ENCODE data around the gene DNTT. TPM values are rescaled to one million over a fixed set of nuclear protein-coding genes. Genes with fewer than 3 reads are reported as not detected.

DNTT gene
- not detected for total RNA-seq
- long read RNA-seq: 0 reads

DNA sequence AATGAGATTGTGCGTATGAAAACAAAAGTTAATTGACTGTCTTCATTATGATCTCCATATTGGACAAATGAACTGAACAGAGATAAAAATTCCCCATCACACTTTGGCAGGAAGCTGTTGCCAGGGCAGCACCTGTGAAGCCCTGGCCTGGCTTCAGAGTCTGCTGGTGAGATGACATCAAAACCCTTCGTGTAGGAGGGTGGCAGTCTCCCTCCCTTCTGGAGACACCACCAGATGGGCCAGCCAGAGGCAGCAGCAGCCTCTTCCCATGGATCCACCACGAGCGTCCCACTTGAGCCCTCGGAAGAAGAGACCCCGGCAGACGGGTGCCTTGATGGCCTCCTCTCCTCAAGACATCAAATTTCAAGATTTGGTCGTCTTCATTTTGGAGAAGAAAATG is at the start of gene DNTT:
DNTT (plus strand) TSS at position 205 of the 400 bp plus-strand sequence; CDS start at position 269, 64 bp downstream.
- intact Hi-C loops (cut with DNase I, micrococcal nuclease): no loop called here
- ATAC-seq: no peak
- DNase-seq: no peak

DNA sequence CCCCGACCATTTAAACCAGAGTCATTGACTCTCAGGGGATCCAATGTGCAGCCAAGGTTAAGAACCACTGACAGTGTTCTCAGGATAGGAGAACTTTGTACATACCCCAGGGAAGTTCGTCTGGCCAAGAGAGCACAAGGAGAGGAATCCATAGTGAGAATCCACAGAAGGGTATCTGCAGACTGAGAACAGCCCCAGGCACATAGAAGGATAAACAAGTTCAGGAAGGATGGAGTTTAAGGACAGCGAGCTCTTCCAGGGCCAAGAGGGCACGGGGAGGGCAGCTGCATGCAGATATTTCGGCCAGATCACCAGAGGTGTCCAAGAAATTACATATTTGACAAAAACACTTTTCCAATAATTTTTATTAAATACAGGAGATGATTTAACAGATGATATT is 49.3 kb upstream of the DNTT start:
- DNase-seq: no peak
- intact Hi-C loops (cut with DNase I, micrococcal nuclease): no loop called here
- no peak for ATAC-seq

- ATAC-seq (no peak), DNase-seq (no peak)
- intact Hi-C loops (cut with DNase I, micrococcal nuclease): no loop called here
Measured at GRCh38 chr10:96255549-96256333, 48.5 kb upstream of the DNTT start.

GRCh38 chr10:96257944-96258343 is 46.3 kb upstream of the DNTT start:
- DNase-seq (no peak), ATAC-seq (no peak)
- intact Hi-C loops (cut with DNase I, micrococcal nuclease): no loop called here

DNA sequence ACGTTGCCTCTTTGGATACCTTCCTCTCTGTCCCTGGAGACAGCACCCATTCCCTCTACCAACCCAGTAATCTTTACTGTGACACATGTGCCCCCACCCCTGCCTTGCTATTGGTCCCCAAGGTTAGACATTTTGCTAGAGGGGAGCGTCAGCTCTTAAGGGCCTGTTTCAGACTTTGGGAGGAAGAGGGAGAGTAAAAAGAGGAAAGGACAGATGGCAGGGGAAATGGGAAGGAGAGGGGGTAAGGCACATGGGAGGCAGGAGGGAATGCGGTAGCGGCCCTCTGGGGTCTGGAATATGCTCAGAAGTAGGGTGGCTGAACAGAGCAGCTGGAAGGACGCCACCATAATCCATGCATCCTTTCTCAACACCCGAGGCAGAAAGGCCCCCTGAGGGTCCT is 45.1 kb upstream of the DNTT start:
- intact Hi-C loops (cut with DNase I, micrococcal nuclease): no loop called here
- ATAC-seq: no peak
- DNase-seq: no peak

- intact Hi-C loops (cut with DNase I, micrococcal nuclease): no loop called here
- peak in 1 of 2 donors; percentile 55 for DNase-seq
- peak; percentile 29 for ATAC-seq
Measured at GRCh38 chr10:96260014-96260413, 44.2 kb upstream of the DNTT start.

DNA sequence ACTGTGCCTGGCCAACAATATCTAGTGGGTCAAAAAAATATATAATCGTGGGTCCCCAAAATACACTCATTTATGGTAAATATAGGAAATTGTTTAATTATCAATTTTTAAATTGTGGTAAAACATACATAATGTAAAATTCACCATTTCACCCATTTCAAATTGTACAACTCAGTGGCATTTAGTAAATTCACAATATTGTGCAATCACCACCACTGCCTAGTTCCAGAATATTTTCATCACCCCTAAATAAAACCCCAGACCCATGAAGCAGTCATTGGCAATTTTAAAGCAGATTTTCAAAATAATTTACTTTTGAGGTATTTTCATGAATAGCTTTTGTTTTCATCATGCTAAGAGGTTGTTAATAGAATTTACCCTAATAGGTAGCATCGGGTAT is 43.1 kb upstream of the DNTT start:
- ATAC-seq: no peak
- DNase-seq: no peak
- intact Hi-C loops (cut with DNase I, micrococcal nuclease): no loop called here

DNA sequence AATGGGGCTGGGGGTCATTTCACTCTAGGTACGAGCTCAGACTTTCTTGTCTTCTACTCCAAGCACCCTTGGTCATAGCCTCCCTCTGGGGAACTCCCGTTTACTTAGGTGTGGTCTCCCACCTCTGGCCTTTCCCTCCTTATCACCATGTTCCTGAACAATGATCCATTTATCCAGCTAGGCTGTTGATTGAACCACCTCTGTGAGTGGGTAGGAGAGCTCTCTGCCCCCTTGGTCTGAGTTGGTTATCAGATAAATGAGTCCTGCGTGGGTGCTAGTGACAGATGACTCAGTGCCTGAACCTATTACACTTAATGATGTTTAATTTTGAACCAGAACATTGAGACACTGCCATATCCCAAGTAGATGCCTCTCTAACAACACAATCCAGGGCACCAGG is 42.3 kb upstream of the DNTT start:
- peak; percentile 86 for ATAC-seq

GRCh38 chr10:96263176-96263575 is 41.1 kb upstream of the DNTT start:
- intact Hi-C loops (cut with DNase I, micrococcal nuclease): no loop called here
- DNase-seq: no peak
- no peak for ATAC-seq

More for the DNA sequence above, 42.3 kb upstream of the DNTT start:
- intact Hi-C loops (cut with DNase I, micrococcal nuclease): no loop called here
- DNase-seq: peak in 1 of 2 donors; percentile 52

GRCh38 chr10:96263669-96264068 is 40.6 kb upstream of the DNTT start:
- intact Hi-C loops (cut with DNase I, micrococcal nuclease): no loop called here
- no peak for ATAC-seq
- DNase-seq: no peak

- DNase-seq (no peak), ATAC-seq (no peak)
- intact Hi-C loops (cut with DNase I, micrococcal nuclease): no loop called here
Measured at GRCh38 chr10:96264938-96265337, 39.3 kb upstream of the DNTT start.

DNA sequence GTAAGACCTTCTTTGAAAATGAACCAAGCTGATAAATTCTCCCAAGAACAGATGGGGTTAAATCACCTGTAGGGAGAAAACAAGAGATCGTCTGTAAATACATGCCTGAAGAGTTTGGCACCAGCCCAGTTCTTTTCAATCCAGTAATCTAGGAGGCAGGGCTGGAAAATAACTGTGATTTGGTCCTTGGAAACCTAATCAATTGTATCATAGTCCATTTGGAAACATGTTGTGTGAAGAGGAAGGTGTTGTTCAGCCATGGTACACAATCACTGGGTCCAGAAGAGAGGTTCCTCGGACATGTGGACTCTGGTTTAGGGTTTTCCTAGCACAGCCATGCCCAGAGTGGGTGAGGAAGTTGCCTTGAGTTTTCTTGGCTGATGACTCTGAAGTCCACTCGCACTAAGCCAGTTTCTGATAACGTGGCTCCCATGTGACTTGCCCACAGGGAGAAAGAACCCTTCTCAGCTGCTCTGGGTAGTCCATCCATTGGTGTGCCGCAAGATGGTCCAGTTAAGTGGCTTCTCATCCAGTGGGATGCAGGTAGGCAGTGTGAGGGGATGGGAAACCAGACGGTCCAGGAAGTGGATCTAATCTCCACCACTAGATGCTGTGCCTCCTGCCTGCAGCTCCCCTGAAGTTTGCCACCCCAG is 38.0 kb upstream of the DNTT start:
- DNase-seq (no peak), ATAC-seq (peak; percentile 44)
- intact Hi-C loops (cut with DNase I, micrococcal nuclease): no loop called here

DNA sequence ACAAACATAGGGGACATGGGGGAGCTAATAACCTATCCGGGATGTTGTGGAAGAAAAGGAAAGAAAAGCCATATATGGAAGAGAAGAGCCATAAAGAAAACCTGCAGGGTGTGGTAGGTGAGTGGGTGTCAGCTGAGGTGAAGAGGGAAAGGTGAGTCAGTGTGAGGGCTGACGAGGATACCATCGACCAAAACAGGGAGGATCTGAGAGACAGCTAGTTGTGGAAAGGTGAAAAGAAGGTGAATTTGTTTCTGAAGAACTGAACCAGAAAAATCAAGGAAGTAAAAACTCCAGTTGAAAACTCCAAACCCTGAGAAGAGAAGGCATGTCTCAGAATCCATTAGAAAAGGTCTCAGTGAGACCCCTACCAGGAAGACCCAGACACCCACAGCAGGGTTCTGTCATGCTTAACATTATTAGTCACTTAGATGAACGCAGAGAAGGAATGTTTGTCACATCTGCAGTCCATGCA is 37.0 kb upstream of the DNTT start:
- intact Hi-C loops (cut with DNase I, micrococcal nuclease): no loop called here
- ATAC-seq: peak; percentile 64
- DNase-seq: no peak

- ATAC-seq (no peak), DNase-seq (no peak)
- intact Hi-C loops (cut with DNase I, micrococcal nuclease): no loop called here
Measured at GRCh38 chr10:96268341-96268909, 35.8 kb upstream of the DNTT start.

DNA sequence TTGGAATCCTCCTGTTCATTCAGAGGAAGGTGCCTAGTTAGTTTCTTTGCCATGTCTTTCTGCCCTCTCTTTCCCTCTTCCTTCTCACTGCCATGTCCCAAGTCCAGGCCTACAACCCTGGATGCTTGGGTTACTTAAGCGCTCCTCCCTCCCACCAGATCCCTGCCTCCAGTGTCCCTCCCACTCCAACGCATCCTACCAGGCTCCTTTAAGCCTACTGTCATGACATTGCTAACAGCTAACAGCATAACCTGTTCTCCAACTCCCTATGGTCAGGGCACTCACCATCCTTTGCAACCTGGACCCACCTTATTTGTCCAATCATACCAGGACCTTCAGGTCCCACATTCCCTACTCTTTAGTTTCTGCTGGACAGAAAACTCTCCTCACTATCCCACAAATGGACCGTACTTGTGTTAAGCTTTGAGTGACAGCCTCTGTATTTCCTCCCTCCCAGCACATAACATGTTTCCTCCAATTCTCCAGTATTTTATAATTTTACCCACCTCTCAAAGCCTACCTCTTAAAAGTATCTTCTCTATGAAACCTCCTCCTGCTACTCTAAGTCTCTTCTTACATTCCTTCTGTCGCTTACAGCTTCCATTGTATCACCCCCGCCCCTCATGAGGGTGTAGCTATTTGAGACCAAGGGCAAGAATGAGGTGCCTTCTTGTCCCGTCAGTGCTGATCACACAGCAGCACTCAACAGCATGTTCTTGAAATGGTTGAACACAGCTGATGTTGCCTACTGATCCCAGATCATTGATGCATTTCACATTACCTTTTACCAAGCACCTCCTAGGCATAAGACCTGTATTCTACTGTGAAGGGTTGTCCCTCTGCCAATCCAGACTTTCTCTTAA is 34.6 kb upstream of the DNTT start:
- intact Hi-C loops (cut with DNase I, micrococcal nuclease): no loop called here
- ATAC-seq (peak; percentile 62), DNase-seq (peak; percentile 48 to 62)

DNA sequence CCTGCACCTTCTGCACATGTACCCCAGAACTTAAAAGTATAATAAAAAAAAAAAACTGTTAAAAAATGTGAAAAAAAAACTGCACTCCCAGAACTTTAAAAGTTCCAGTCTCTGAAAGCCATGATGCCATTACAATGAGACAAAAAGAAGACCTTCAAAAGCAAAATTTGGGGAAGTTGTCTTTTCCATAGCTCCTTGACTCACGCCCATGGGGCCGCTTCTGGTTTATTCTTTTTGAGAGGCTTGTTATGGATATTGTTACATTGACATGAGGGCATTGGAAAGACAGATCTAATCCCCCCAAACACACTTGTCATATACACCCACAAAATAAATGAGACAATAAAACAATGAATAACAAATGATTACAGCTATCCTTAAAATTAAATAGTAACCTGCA is 33.7 kb upstream of the DNTT start:
- ATAC-seq (no peak), DNase-seq (no peak)
- intact Hi-C loops (cut with DNase I, micrococcal nuclease): no loop called here

- ATAC-seq: peak; percentile 55
- intact Hi-C loops (cut with DNase I, micrococcal nuclease): no loop called here
- peak; percentile 73 to 80 for DNase-seq
Measured at GRCh38 chr10:96271016-96271815, 33.0 kb upstream of the DNTT start, which contains the start of gene BLNK. BLNK (minus strand) TSS chr10:96271569; CDS start chr10:96271398, 171 bp downstream.
